GM21723 (cell line): ENCODE results near the gene GRIP1.

ENCODE experiments used
- ATAC-seq: cut with Tn5 transposase; IDR thresholded peaks from one replicate; pipeline ENCODE4 v1.9.1; 2021; ENCODE audit warnings: mild to moderate bottlenecking, moderate library complexity; ENCODE audit not compliant: unreplicated experiment

Gene GRIP1

GRCh38 chr12:66647034-66647691 lies 31.7 kb downstream of the GRIP1 start:
- ATAC-seq: no peak

GRCh38 chr12:66644151-66644550 lies 34.7 kb downstream of the GRIP1 start:
- no peak for ATAC-seq

- no peak for ATAC-seq
These were observed 38.0 kb downstream of the GRIP1 start for GRCh38 chr12:66640691-66641460.

GRCh38 chr12:66638666-66639065 lies 40.2 kb downstream of the GRIP1 start:
- ATAC-seq: no peak

- ATAC-seq: peak; percentile 63
These were observed 41.1 kb downstream of the GRIP1 start for GRCh38 chr12:66637699-66638301.

GRCh38 chr12:66636771-66637170 lies 42.1 kb downstream of the GRIP1 start:
- no peak for ATAC-seq

GRCh38 chr12:66633676-66634075 lies 45.2 kb downstream of the GRIP1 start:
- no peak for ATAC-seq

GRCh38 chr12:66629138-66629870 lies 49.6 kb downstream of the GRIP1 start:
- ATAC-seq: no peak

GRCh38 chr12:66627988-66628317 lies 50.9 kb downstream of the GRIP1 start:
- no peak for ATAC-seq

GRCh38 chr12:66627270-66627987 lies 51.4 kb downstream of the GRIP1 start:
- no peak for ATAC-seq

GRCh38 chr12:66624806-66625205 lies 54.1 kb downstream of the GRIP1 start:
- peak; percentile 76 for ATAC-seq

- no peak for ATAC-seq
These were observed 55.4 kb downstream of the GRIP1 start for GRCh38 chr12:66623455-66623854.

GRCh38 chr12:66620688-66621087 lies 58.2 kb downstream of the GRIP1 start:
- ATAC-seq: no peak

- ATAC-seq: no peak
These were observed 58.9 kb downstream of the GRIP1 start for GRCh38 chr12:66620026-66620425.

GRCh38 chr12:66617991-66618390 lies 60.9 kb downstream of the GRIP1 start:
- ATAC-seq: no peak

- ATAC-seq: no peak
These were observed 66.6 kb downstream of the GRIP1 start for GRCh38 chr12:66612090-66612775.

- no peak for ATAC-seq
These were observed 71.7 kb downstream of the GRIP1 start for GRCh38 chr12:66607147-66607546.

GRCh38 chr12:66605293-66605692 lies 73.6 kb downstream of the GRIP1 start:
- ATAC-seq: no peak

GRCh38 chr12:66603981-66604479 lies 74.8 kb downstream of the GRIP1 start:
- no peak for ATAC-seq

- ATAC-seq: no peak
These were observed 75.4 kb downstream of the GRIP1 start for GRCh38 chr12:66603461-66603860.
